Anterior cingulate cortex (tissue), 58 donors: ENCODE data around the gene KIF16B.

ENCODE experiments used
- DNase-seq, 58 donors: peaks; one replicate each; lab custom pipeline; 2025; lab: John Stamatoyannopoulos, UW

KIF16B gene

GRCh38 chr20:16485401-16485800 is 87.8 kb downstream of the KIF16B start:
- no peak for DNase-seq

- DNase-seq: no peak
These were observed 90.2 kb downstream of the KIF16B start for GRCh38 chr20:16483024-16483423.

DNA sequence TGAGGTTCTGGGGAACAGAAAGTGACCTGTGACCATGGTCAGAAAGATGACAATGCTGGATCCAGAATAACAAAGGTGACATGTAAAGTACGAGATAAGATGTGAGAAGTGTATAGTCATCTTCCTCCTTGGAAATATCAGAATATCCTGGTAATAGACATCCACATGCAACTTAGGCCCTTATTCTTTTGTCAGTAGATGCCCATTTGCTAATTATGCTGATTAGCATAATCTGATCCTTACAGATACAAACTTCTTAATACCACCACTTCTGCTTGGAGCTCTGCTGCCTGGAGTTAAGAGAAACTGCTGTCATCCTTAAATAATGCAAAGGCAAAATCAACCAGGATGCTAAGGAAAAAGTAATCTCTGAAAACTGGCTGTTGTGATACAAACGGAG is 91.3 kb downstream of the KIF16B start:
- no peak for DNase-seq

DNA sequence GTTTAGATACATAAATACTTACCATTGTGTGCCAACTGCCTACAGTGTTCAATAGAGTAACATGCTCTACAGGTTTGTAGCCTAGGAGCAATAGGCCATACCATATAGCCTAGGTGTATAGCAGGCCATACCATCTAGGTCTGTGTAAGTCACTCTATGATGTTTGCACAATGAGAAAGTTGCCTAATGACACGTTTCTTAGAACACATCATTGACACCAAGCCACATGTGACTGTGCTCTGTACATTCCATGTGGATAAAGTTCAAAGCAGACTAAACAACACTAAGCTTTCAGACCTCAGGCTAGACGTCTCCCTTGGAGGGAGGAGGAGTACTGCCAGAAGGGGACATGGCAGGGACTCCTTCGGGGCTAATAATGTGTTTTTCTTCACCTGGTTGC is 93.6 kb downstream of the KIF16B start:
- DNase-seq: no peak

- DNase-seq: no peak
These were observed 95.6 kb downstream of the KIF16B start for GRCh38 chr20:16477632-16478031.

GRCh38 chr20:16476032-16476431 is 97.2 kb downstream of the KIF16B start:
- DNase-seq: peak in 2 of 58 donors; percentile 44 to 48

GRCh38 chr20:16475225-16475624 is 98.0 kb downstream of the KIF16B start:
- no peak for DNase-seq

- DNase-seq: no peak
These were observed 98.9 kb downstream of the KIF16B start for GRCh38 chr20:16474363-16474762.

- no peak for DNase-seq
These were observed 101.0 kb downstream of the KIF16B start for GRCh38 chr20:16472045-16472872.

DNA sequence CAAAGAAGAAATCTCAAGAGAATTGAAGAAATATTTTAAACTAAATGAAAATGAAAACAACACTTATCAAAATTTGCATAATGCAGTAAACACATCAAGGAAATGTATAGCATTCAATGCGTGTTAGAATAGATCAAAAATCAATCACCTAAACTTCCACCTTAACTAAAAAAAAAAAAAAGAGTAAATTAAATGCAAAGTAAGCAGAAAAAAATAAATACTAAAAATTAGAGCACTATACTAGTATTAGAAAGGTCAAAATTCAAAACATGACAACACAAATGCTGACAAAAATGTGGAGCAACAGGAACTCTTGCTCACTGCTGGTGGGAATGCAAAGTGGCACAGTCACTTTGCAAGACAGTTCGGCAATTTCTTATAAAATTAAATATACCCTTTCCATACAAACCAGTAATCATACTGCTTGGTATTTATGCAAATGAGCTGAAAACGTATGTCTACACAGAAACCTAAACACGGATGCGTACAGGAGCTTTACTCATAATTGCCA is 103.8 kb downstream of the KIF16B start:
- no peak for DNase-seq

GRCh38 chr20:16462711-16463110 is 110.5 kb downstream of the KIF16B start:
- DNase-seq: peak in 2 of 58 donors; percentile 4 to 47

- DNase-seq: peak in 4 of 58 donors; percentile 2 to 33 (median 12)
These were observed 114.1 kb downstream of the KIF16B start for GRCh38 chr20:16459019-16459700.

DNA sequence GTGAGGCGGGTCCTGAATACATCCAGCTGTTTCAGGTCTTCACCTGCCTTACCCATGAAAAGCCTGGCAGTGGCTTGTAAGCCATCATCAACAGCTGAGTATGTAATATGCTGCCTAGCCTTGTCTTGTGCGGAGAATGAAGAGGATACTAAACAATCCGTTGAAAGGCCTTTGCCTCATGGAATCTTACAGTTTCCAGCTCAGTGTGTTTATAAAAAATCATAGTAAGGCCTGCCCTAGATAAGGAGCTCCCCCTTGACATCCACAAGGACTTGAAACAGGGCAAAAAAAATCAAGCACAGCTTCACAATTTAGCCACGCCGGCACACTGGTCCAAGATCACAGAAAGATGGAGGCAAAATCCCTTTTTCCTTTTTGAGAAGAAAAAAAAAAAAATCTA is 115.7 kb downstream of the KIF16B start:
- no peak for DNase-seq

GRCh38 chr20:16455324-16455723 is 117.9 kb downstream of the KIF16B start:
- DNase-seq: no peak

DNA sequence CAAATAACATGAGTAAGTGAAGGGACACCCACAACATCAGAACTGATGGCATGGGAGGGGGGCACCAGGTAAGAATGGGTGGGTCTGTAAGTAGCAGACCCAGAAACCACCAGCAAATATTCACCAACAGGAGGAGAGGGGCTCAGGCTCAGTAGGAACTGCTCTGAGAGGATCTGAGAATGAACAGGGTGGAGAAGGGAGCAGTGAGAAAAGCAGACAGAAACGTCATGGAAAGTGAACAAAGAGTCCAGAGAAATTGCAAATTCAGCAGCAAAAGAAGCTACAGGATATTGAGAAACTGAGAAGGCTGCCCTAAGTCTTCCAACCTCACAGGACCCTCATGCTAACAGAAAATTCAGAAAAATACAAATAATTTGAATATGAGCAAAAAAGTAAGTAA is 121.3 kb downstream of the KIF16B start:
- DNase-seq: no peak

DNA sequence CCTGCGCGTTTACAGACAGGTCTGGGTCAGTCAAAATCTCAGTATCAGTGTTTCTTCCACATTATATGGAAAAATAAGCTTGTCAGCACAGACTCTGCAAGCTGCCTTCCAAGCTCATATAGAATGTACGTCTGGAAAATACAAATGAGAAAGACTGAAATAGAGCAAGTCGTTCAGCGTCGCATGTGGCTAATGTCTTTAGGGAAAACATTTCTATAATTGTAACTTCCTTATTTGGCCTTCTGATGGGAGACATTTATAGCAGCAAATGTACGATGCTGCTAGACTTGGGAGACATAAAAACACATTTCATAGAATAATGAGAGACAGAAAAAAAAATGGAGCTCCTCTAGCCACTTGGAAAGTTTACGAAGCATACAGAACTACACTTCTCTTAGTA is 122.2 kb downstream of the KIF16B start:
- peak in 2 of 58 donors; percentile 5 to 7 for DNase-seq

GRCh38 chr20:16446991-16447390 is 126.3 kb downstream of the KIF16B start:
- no peak for DNase-seq

DNA sequence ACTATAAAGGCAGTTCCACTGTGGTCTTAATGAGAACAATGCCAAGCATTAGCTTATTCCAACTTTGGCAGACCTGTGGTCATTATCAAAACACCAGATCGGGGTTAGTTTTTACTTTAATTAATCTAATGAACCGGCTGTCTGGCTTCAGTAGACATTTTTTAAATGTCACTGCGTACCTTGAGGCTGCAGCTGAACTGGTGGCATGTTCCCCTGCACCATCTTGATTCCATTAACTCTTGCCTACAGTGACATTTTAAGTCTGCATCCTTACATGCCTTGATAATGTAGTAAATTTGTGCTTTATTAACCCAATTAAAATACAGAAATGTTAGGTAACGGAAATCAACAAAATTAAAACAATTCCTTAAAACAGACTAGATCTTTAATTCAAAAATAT is 127.0 kb downstream of the KIF16B start:
- DNase-seq: no peak

DNA sequence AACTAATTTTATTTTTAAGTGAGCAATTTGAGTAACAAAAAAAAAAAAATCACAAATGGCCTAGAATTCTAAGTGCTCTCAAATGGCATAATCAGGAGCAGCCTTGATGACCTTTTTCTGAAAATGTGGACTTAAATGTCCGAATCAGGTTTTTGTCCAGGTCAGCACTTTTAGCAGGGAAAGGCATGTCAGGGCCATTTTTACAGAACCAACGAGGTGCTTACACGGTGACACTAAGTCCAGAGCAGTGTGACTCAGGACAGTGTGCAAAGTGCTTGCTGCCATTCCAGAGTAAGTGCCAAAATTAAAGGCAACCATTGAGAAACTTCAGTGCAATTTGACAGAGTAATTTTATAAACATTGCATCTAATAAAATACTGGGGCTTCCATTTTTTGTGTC is 127.8 kb downstream of the KIF16B start:
- no peak for DNase-seq

DNA sequence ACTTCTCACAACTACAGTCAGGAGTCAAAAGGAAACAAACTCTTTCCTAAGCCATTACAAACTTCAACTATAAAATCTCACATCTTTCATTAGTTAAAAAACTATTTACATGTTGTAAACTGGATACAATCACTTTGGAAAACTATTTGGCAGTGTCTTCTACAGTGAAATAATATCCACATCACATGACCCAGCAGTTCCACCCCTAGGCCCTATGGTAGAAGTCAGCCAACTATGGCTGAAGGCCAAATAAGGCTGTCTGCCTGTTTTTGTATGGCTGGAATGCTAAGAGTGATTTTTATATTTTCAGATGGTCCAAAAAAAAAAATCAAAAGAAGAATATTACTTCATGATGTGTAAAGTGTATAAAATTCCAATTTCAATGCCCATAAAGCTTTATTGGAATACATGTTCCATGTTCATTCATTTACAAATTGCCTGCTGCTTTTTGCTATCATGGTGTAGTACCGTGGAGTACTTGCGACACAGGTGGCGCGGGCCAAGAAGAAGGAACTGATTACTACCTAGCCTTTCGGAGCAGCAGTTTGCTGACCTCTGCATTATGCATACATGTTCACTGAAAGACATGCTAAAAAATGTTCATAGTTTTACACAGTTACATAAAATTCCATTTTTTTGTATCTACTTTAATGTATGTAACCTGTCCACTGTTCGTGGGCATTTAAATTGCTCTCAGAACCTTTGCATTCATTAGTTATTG is 129.0 kb downstream of the KIF16B start:
- peak in 1 of 58 donors; percentile 9 for DNase-seq

GRCh38 chr20:16441546-16442164 is 131.6 kb downstream of the KIF16B start:
- no peak for DNase-seq
